MM.1S (cell line): ENCODE data around the gene ACAD11.

Experiments used
- DNase-seq: peaks from one replicate; pipeline ENCODE4 v3.0.0-alpha.2; 2015
- H2AFZ ChIP-seq: fragments of 300-600 bp; sonication (generic); 2 replicates; pipeline ENCODE4 v1.6.0; 2016; ENCODE audit warnings: antibody characterized with exemption, low read length
- H3F3A ChIP-seq: fragments of 300-600 bp; sonication (generic); 2 replicates; pipeline ENCODE4 v1.6.1; 2016; ENCODE audit warnings: mild to moderate bottlenecking, antibody characterized with exemption, low read length, moderate library complexity, mixed read lengths; ENCODE audit not compliant: insufficient read depth
- H3K27ac ChIP-seq: fragments of 300-600 bp; sonication (generic); 2 replicates; pipeline ENCODE4 v1.5.1; 2016; ENCODE audit warnings: mild to moderate bottlenecking, low read length
- H3K27me3 ChIP-seq: fragments of 300-600 bp; sonication (generic); replicated peaks from 2 replicates; pipeline ENCODE4 v1.6.0; 2016; ENCODE audit warnings: low read length; ENCODE audit not compliant: insufficient read depth
- H3K36me3 ChIP-seq: fragments of 300-600 bp; sonication (generic); replicated peaks from 2 replicates; pipeline ENCODE4 v1.6.1; 2016; ENCODE audit warnings: mild to moderate bottlenecking, low read length, mixed read lengths; ENCODE audit not compliant: insufficient read depth
- H3K4me1 ChIP-seq: fragments of 300-600 bp; sonication (generic); 2 replicates; pipeline ENCODE4 v1.6.1; 2016; ENCODE audit warnings: low read length, mixed read lengths
- H3K4me2 ChIP-seq: fragments of 300-600 bp; sonication (generic); 2 replicates; pipeline ENCODE4 v1.6.0; 2016; ENCODE audit warnings: low read depth, low read length
- H3K4me3 ChIP-seq: fragments of 300-600 bp; sonication (generic); 2 replicates; pipeline ENCODE4 v1.5.1; 2016; ENCODE audit warnings: low read length, mixed read lengths
- H3K79me2 ChIP-seq: fragments of 300-600 bp; sonication (generic); 2 replicates; pipeline ENCODE4 v1.6.1; 2016; ENCODE audit warnings: mixed run types, low read length, mixed read lengths
- H3K9ac ChIP-seq: fragments of 300-600 bp; sonication (generic); 2 replicates; pipeline ENCODE4 v1.6.1; 2016; ENCODE audit warnings: low read length, mixed read lengths
- H3K9me2 ChIP-seq: fragments of 300-600 bp; sonication (generic); replicated peaks from 2 replicates; pipeline ENCODE4 v1.6.1; 2016; ENCODE audit warnings: mild to moderate bottlenecking, low read length, mixed read lengths; ENCODE audit not compliant: insufficient read depth
- H3K9me3 ChIP-seq: fragments of 300-600 bp; sonication (generic); replicated peaks from 2 replicates; pipeline ENCODE4 v1.6.1; 2016; ENCODE audit warnings: mild to moderate bottlenecking, low read length, mixed read lengths; ENCODE audit not compliant: insufficient read depth
- H4K20me1 ChIP-seq: fragments of 300-600 bp; sonication (generic); 2 replicates; pipeline ENCODE4 v1.6.1; 2016; ENCODE audit warnings: mild to moderate bottlenecking, low read length, moderate library complexity, mixed read lengths; ENCODE audit not compliant: insufficient read depth
- EZH2 ChIP-seq: fragments of 300-600 bp; sonication (generic); optimal IDR thresholded peaks from 2 replicates; pipeline ENCODE3; 2017; ENCODE audit warnings: low read depth, mild to moderate bottlenecking, antibody characterized with exemption, low read length, mixed read lengths
- EZH2phosphoT487 ChIP-seq: fragments of 300-600 bp; sonication (generic); IDR thresholded peaks from 2 replicates; pipeline ENCODE4 v1.6.1; 2018; ENCODE audit warnings: antibody characterized with exemption, low read length
- TF ChIP-seq, protein P1 (sequence below): fragments of 300-600 bp; sonication (generic); IDR thresholded peaks from 2 replicates; pipeline ENCODE4 v1.5.1; 2016; ENCODE audit warnings: antibody characterized with exemption, low read length, mixed read lengths

Gene ACAD11

DNA sequence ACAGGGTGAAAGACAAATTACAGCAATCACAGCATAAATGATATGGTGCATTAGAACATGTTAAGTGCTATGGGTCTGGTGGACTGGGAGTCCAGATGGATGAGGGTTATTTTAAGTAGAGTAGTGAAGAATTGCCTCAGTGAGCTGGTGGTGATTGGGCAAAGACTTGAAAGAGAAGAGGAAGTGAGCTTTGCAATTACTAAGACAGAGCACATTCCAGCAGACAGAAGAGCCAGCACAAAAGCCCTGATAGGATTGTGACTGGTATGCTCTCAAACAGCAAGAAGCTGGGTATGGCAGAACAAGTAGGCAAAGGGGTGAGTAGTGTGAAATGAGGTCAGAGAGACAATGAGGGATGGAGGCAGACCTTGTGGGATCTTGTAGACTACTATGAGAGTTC is 64.6 kb downstream of the ACAD11 start:
- TF ChIP-seq EZH2 (no peak), EZH2phosphoT487 (no peak)
- TF ChIP-seq, protein P1, sequence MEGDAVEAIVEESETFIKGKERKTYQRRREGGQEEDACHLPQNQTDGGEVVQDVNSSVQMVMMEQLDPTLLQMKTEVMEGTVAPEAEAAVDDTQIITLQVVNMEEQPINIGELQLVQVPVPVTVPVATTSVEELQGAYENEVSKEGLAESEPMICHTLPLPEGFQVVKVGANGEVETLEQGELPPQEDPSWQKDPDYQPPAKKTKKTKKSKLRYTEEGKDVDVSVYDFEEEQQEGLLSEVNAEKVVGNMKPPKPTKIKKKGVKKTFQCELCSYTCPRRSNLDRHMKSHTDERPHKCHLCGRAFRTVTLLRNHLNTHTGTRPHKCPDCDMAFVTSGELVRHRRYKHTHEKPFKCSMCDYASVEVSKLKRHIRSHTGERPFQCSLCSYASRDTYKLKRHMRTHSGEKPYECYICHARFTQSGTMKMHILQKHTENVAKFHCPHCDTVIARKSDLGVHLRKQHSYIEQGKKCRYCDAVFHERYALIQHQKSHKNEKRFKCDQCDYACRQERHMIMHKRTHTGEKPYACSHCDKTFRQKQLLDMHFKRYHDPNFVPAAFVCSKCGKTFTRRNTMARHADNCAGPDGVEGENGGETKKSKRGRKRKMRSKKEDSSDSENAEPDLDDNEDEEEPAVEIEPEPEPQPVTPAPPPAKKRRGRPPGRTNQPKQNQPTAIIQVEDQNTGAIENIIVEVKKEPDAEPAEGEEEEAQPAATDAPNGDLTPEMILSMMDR, result no peak
- Histone ChIP-seq H3K27me3 (no peaks in the 10 kb centered on the region), H3K9ac (no peak overlapping the region), H2AFZ (no peak overlapping the region), H3K4me3 (no peak overlapping the region), H3K27ac (no peak overlapping the region), H3K79me2 (no peaks in the 10 kb centered on the region), H3K9me3 (no peaks in the 10 kb centered on the region), H3K36me3 (no peaks in the 10 kb centered on the region), H3K4me2 (no peak overlapping the region), H3K4me1 (no peaks in the 10 kb centered on the region), H3F3A (no peaks in the 10 kb centered on the region), H4K20me1 (no peaks in the 10 kb centered on the region), H3K9me2 (no peaks in the 10 kb centered on the region)
- no peak for DNase-seq

DNA sequence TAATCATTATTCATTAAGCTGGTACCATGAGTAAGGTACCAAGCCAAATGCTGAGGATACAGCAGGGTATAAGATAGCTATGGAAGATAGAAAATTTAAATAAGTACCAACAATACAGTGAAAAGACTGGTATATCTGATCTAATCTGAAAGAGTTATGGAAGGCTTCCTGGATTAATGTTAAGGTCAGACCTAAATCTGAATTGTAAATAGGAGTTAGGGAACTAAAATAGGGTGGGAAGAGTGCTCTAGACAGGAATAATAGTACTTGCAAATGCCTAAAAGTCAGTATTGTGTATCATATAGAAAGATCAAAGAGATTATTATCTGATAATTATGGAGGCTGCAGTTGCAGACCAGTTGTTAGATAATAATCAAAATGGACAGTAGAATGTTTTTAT is 65.1 kb downstream of the ACAD11 start:
- Histone ChIP-seq H2AFZ (no peak overlapping the region), H3K4me1 (no peaks in the 10 kb centered on the region), H4K20me1 (no peaks in the 10 kb centered on the region), H3K9me3 (no peaks in the 10 kb centered on the region), H3K36me3 (no peaks in the 10 kb centered on the region), H3F3A (no peaks in the 10 kb centered on the region), H3K27ac (no peak overlapping the region), H3K9ac (no peak overlapping the region), H3K79me2 (no peaks in the 10 kb centered on the region), H3K4me2 (no peak overlapping the region), H3K9me2 (no peaks in the 10 kb centered on the region), H3K4me3 (no peak overlapping the region), H3K27me3 (no peaks in the 10 kb centered on the region)
- DNase-seq, result no peak
- TF ChIP-seq, protein P1, result no peak
- TF ChIP-seq EZH2phosphoT487 (no peak), EZH2 (no peak)

DNA sequence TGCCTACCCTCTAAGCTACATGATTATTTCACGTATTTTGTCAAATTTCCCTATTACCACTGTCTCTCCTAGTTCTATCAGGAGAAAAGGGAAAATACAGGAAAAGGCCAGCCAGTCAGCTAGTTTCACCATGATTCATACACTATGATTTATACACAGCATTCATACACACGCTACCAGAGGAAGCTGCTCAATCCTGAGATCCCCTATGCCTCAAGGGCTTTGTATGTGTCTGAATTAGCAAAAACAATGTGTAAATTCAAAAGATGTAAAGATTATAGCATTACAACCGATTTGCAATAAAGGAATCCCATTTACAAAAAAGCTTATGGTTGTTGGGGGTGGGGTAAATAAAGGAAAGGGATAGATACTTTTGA is 65.7 kb downstream of the ACAD11 start:
- H3K27me3 ChIP-seq, result no peaks in the 10 kb centered on the region
- no peaks in the 10 kb centered on the region for H3K79me2 ChIP-seq
- no peaks in the 10 kb centered on the region for H3K4me1 ChIP-seq
- no peak overlapping the region for H2AFZ ChIP-seq
- no peaks in the 10 kb centered on the region for H3F3A ChIP-seq
- H3K27ac ChIP-seq, result no peak overlapping the region
- no peak overlapping the region for H3K4me3 ChIP-seq
- no peak overlapping the region for H3K4me2 ChIP-seq
- H4K20me1 ChIP-seq, result no peaks in the 10 kb centered on the region
- TF ChIP-seq EZH2, result no peak
- no peak for TF ChIP-seq EZH2phosphoT487
- TF ChIP-seq, protein P1, result no peak
- DNase-seq, result no peak
- H3K9ac ChIP-seq, result no peak overlapping the region
- no peaks in the 10 kb centered on the region for H3K36me3 ChIP-seq
- H3K9me2 ChIP-seq, result no peaks in the 10 kb centered on the region
- H3K9me3 ChIP-seq, result no peaks in the 10 kb centered on the region
